DOHH2 (cell line): ENCODE results near the gene HSPG2.
"Not testable (repeated sequence)": the region's sequence is repeated elsewhere in the genome, so short reads cannot be mapped to it uniquely, and the experiment has no call there.

ENCODE experiments used
- H3F3A ChIP-seq: fragments of 200-600 bp; sonication (generic), shearing (Covaris generic); 2 replicates; pipeline ENCODE4 v1.6.0; 2016; ENCODE audit warnings: antibody characterized with exemption, mild to moderate bottlenecking; ENCODE audit not compliant: control insufficient read depth, insufficient read depth
- H3K27ac ChIP-seq: fragments of 200-600 bp; sonication (generic); 2 replicates; pipeline ENCODE4 v1.5.1; 2014; ENCODE audit warnings: low read depth, mild to moderate bottlenecking, low read length, moderate library complexity
- H3K27me3 ChIP-seq: fragments of 200-600 bp; sonication (generic); 2 replicates; pipeline ENCODE4 v1.6.1; 2014; ENCODE audit warnings: mild to moderate bottlenecking, low read length, mixed read lengths; ENCODE audit not compliant: control insufficient read depth
- H3K36me3 ChIP-seq: fragments of 200-600 bp; sonication (generic); 2 replicates; pipeline ENCODE4 v1.6.1; 2014; ENCODE audit warnings: mild to moderate bottlenecking, low read length, moderate library complexity, mixed read lengths; ENCODE audit not compliant: control insufficient read depth
- H3K4me1 ChIP-seq: fragments of 200-600 bp; sonication (generic); 2 replicates; pipeline ENCODE4 v1.6.1; 2014; ENCODE audit warnings: mild to moderate bottlenecking, low read length, mixed read lengths; ENCODE audit not compliant: control insufficient read depth
- H3K4me2 ChIP-seq: fragments of 200-600 bp; sonication (generic); 2 replicates; pipeline ENCODE4 v1.6.0; 2014; ENCODE audit warnings: mild to moderate bottlenecking, low read length, moderate library complexity
- H3K4me3 ChIP-seq: fragments of 200-600 bp; sonication (generic); 2 replicates; pipeline ENCODE4 v1.5.1; 2014; ENCODE audit warnings: mild to moderate bottlenecking, low read length, mixed read lengths
- H3K79me2 ChIP-seq: fragments of 200-600 bp; sonication (generic); 2 replicates; pipeline ENCODE4 v1.6.1; 2014; ENCODE audit warnings: mild to moderate bottlenecking, low read length, mixed read lengths; ENCODE audit not compliant: control insufficient read depth
- H3K9me2 ChIP-seq: fragments of 200-600 bp; sonication (generic); replicated peaks from 2 replicates; pipeline ENCODE4 v1.6.1; 2014; ENCODE audit warnings: mild to moderate bottlenecking, low read length, mixed read lengths; ENCODE audit not compliant: control insufficient read depth
- H3K9me3 ChIP-seq: fragments of 200-600 bp; sonication (generic); 2 replicates; pipeline ENCODE4 v1.6.1; 2014; ENCODE audit warnings: antibody characterized with exemption, low read length, mixed read lengths; ENCODE audit not compliant: control insufficient read depth, insufficient read depth
- H4K20me1 ChIP-seq: fragments of 200-600 bp; sonication (generic); 2 replicates; pipeline ENCODE4 v1.6.0; 2014; ENCODE audit warnings: low read depth, mild to moderate bottlenecking, antibody characterized with exemption, low read length, moderate library complexity; ENCODE audit not compliant: control insufficient read depth, insufficient read depth
- CTCF ChIP-seq: fragments of 200-600 bp; sonication (generic); IDR thresholded peaks from one replicate; pipeline ENCODE4 v1.5.1; 2014; ENCODE audit warnings: antibody characterized with exemption, mild to moderate bottlenecking, low read depth, low read length; ENCODE audit not compliant: poor library complexity, severe bottlenecking
- EZH2phosphoT487 ChIP-seq: fragments of 200-600 bp; sonication (generic); IDR thresholded peaks from 2 replicates; pipeline ENCODE4 v1.6.1; 2017; ENCODE audit warnings: borderline replicate concordance, mild to moderate bottlenecking, antibody characterized with exemption, low read length, moderate library complexity, mixed read lengths

HSPG2 gene

GRCh38 chr1:21922090-21923013, 14.8 kb downstream of the HSPG2 start:
- Histone ChIP-seq H3K27me3 (no peaks in the 10 kb centered on the region), H3K9me3 (no peaks in the 10 kb centered on the region), H3K9me2 (no peaks in the 10 kb centered on the region), H3F3A (no peaks in the 10 kb centered on the region), H3K27ac (no peak overlapping the region), H3K4me1 (no peaks in the 10 kb centered on the region), H3K4me2 (no peak overlapping the region), H4K20me1 (no peaks in the 10 kb centered on the region), H3K36me3 (no peaks in the 10 kb centered on the region), H3K4me3 (no peak overlapping the region), H3K79me2 (no peaks in the 10 kb centered on the region)
- TF ChIP-seq CTCF (no peak), EZH2phosphoT487 (no peak)

GRCh38 chr1:21921100-21921875, 15.8 kb downstream of the HSPG2 start:
- H3K4me2 ChIP-seq: no peak overlapping the region
- H3F3A ChIP-seq: no peaks in the 10 kb centered on the region
- no peaks in the 10 kb centered on the region for H3K79me2 ChIP-seq
- H3K4me3 ChIP-seq: no peak overlapping the region
- no peaks in the 10 kb centered on the region for H4K20me1 ChIP-seq
- H3K9me2 ChIP-seq: no peaks in the 10 kb centered on the region
- no peaks in the 10 kb centered on the region for H3K9me3 ChIP-seq
- H3K36me3 ChIP-seq: no peaks in the 10 kb centered on the region
- H3K4me1 ChIP-seq: no peaks in the 10 kb centered on the region
- TF ChIP-seq CTCF (no peak), EZH2phosphoT487 (no peak)
- H3K27ac ChIP-seq: no peak overlapping the region
- H3K27me3 ChIP-seq: no peaks in the 10 kb centered on the region

GRCh38 chr1:21919520-21919919, 17.6 kb downstream of the HSPG2 start:
- no peaks in the 10 kb centered on the region for H3K9me2 ChIP-seq
- no peaks in the 10 kb centered on the region for H3K9me3 ChIP-seq
- H3K4me1 ChIP-seq: no peaks in the 10 kb centered on the region
- H3K36me3 ChIP-seq: no peaks in the 10 kb centered on the region
- no peaks in the 10 kb centered on the region for H3F3A ChIP-seq
- no peaks in the 10 kb centered on the region for H4K20me1 ChIP-seq
- H3K79me2 ChIP-seq: no peaks in the 10 kb centered on the region
- H3K27ac ChIP-seq: no peak overlapping the region
- no peak overlapping the region for H3K4me2 ChIP-seq
- no peak for TF ChIP-seq CTCF
- no peak for TF ChIP-seq EZH2phosphoT487
- H3K27me3 ChIP-seq: no peaks in the 10 kb centered on the region
- H3K4me3 ChIP-seq: no peak overlapping the region

- H3K36me3 ChIP-seq, H4K20me1 ChIP-seq, H3F3A ChIP-seq, H3K4me2 ChIP-seq, H3K4me3 ChIP-seq, H3K79me2 ChIP-seq, H3K9me3 ChIP-seq, H3K9me2 ChIP-seq, H3K4me1 ChIP-seq, H3K27me3 ChIP-seq, H3K27ac ChIP-seq: not testable (repeated sequence)
Observed at GRCh38 chr1:21917239-21917631, 19.9 kb downstream of the HSPG2 start.
